HT1080 (cell line): ENCODE measurements around the gene LMOD2. TPM values are rescaled to one million over a fixed set of nuclear protein-coding genes. Genes with fewer than 3 reads are reported as not detected.
A peak's percentile ranks its signal among the peaks of the same experiment; 100 is the strongest.
"Not testable (repeated sequence)": the region's sequence is repeated elsewhere in the genome, so short reads cannot be mapped to it uniquely, and the experiment has no call there.

ENCODE experiments used
- DNase-seq: peaks from one replicate; pipeline ENCODE4 v3.0.0-alpha.2; 2015; ENCODE audit warnings: low read depth
- polyA plus RNA-seq, 2 experiments: library from polyadenylated mRNA; depleted of rRNA; stranded (reverse); fragments of >200 nt; gene quantifications; 2 replicates each; pipeline ENCODE4 v1.2.3, GENCODE V29; 2015
- total RNA-seq: library from RNA; depleted of rRNA; stranded (reverse); fragments of >200 nt; shearing (Covaris generic); gene quantifications from 2 replicates; pipeline ENCODE4 v1.2.3, GENCODE V29; 2014; rRNA removed

LMOD2 gene, protein sequence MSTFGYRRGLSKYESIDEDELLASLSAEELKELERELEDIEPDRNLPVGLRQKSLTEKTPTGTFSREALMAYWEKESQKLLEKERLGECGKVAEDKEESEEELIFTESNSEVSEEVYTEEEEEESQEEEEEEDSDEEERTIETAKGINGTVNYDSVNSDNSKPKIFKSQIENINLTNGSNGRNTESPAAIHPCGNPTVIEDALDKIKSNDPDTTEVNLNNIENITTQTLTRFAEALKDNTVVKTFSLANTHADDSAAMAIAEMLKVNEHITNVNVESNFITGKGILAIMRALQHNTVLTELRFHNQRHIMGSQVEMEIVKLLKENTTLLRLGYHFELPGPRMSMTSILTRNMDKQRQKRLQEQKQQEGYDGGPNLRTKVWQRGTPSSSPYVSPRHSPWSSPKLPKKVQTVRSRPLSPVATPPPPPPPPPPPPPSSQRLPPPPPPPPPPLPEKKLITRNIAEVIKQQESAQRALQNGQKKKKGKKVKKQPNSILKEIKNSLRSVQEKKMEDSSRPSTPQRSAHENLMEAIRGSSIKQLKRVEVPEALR
- total RNA-seq, result not detected in 2 replicates
- 0.15 TPM in 1 of 2 replicates, not detected in the other for polyA plus RNA-seq (2015; cell fraction: cytosol; rRNA removed)
- 0.05 TPM in 1 of 2 replicates, not detected in the other for polyA plus RNA-seq (2015; cell fraction: nucleus; rRNA removed)

DNA sequence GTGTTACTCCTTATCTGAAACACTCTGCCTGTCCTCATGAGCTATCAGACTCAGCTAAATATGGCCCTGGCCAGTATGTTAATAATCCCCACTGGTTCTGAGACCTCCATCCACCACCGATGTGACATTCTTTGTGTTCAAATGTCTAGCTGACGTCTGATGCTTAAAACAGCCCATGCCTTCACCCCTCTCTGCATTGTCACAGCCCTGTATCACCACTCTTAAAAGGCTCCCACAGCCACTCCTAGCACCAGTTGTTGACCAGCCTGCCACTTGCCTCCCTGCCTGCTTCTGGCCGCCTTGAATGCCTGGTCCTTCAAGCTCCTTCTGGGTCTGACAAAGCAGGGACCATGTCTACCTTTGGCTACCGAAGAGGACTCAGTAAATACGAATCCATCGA lies at the start of gene LMOD2:
LMOD2 (plus strand) TSS at position 253 of the 400 bp plus-strand sequence; CDS start at position 351, 98 bp downstream.
- DNase-seq, result no peak

DNA sequence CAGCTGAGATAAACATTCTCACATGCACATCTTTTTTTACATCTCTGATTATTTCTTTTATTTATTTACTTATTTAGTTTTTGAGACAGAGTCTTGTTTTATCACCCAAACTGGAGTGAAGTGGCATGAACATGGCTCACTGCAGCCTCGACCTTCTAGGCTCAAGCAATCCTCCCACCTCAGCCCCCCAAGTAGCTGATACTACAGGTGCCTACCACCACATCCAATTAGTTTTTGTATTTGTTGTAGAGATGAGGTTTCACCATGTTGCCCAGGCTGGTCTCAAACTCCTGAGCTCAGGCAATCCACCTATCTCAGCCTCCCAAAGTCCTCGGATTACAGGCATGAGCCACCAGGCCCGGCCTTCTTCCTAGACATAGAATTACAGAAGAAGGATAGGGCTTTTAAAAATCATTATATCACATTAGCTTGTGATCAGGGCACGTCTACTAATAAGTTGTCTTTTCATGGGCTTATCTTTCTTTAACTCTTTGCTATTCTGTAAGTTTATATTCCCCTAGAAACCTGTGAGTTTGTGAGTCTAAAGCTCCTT lies 48.2 kb upstream of the LMOD2 start:
- DNase-seq, result no peak

DNA sequence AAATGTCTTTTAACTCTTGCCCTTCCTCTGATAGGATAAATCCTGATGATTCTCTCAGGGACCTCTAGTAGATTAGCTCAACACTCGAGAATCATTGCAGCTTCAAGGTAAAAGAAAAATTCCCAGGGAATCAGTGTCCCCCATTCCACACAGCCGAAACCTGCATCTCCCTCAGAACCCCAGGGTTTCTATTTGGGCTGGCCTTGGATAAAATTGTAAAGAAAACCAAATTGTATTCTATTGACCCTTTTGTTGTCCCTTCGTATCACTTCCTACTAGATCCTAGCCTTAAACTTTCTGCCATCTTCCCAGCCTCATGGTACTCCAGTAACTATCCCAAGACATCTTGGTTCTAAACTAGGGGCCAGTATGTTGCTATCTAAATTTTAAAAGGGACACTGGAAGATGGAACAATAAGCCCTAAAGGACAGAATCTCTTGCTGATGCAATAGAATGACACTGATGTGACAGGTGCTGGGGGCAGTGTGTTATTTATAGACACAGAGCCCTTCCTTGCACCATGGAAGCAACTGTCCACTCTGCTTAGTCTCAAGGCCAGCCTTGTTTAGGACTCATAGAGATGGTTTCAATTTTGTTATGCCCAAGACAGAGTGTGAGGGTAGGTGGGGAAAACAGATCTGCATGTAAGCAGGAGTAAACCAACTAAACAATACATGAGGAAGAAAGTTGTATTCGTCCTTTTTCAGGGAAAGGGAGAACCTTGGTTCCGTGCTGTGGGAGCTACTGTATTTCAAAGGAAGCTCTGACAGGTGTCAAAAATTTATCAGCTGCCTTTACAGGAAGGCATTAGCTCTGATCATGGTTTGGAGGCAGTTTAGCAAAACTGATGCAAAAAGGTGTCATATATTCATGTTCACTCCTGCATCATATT lies 46.4 kb upstream of the LMOD2 start:
- DNase-seq, result no peak

DNA sequence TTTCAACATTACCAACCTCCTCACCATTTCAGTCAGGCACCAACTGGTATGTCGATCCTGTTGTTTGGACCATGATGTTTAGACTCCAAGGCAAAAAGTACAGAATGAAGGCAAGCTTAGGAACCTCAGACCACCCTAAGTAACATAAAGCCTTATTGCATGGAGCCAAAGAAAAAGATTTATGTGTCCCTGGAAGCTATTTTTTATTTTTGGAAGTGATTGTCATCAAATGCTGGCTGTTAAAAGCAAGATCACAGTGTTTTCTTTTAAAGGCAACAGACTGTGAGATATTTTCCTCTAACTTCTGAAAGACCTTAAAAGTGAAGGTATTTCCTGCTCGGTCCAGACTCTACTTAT lies 45.8 kb upstream of the LMOD2 start:
- no peak for DNase-seq

DNA sequence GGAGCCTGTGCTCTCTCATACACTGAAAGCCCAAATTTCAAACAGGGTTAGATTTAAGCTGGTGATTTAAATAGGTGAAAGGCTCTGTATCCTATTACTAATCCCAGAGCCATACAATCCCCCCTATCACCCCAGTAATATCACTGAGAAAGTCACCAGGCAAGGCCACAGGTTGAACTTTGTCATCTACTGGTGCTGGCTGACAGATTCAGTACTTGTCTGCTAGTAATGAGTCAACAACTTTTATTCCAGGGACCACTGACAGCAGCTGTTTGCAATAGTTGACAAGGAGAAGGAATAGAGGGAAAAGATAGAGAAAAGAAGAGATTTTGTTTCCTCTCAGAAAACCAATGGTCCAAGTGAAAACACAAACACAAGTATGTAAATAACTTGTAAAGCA lies 43.6 kb upstream of the LMOD2 start:
- no peak for DNase-seq

DNA sequence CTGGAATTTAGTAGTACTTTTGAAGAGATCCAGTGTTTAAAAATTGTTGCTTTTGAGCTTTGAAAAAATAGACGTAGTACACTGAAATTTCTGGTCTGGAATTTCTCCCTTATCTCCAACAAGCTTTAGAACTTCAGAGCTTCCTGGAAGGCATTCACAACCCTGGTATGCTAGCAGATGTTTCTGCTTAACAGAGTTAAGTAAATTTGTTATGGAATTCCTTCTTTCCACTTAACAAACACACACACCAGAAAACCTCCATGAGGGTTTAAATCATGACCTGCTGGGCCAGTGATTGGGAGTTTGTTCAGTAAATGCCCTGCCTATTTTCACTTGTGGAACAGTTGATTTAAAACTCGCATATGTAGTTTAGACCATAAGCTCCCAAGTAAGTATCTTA lies 40.3 kb upstream of the LMOD2 start:
- no peak for DNase-seq

DNA sequence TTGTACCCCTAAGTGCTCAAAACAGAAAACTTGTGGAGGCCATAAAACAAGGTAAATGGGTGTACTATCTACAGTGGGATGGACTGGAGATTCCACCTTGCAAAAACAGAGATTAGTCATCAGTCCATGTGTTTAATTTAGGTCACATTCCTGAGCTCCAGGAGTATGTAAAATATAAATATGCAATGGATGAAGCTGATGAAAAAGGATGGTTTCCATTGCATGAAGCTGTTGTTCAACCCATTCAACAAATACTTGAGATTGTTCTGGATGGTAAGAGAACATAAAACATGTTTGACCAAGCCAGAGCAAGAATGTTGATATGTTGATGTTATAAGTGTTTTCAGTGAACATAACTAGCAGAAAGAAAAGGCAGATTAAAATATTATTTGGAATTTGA lies 39.4 kb upstream of the LMOD2 start:
- DNase-seq, result no peak

DNA sequence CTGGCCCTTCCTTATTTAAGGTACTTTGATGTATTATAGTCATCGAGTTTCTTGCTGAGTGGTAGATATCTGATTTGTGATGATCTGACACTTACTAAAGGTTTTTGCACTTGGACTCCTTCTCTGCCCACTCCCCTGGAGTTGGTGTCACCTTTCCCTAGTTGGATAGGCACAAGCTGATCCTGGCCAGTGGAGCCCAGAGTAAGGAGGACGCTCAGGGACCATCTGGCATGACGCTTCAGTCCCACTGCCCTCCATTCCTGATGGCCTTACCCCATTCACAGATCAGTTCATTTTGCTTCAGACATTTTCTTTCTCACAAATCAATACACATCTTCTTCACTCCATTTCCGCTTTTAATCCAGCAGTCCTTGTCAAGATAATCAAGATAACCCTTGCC lies 34.0 kb upstream of the LMOD2 start:
- no peak for DNase-seq

DNA sequence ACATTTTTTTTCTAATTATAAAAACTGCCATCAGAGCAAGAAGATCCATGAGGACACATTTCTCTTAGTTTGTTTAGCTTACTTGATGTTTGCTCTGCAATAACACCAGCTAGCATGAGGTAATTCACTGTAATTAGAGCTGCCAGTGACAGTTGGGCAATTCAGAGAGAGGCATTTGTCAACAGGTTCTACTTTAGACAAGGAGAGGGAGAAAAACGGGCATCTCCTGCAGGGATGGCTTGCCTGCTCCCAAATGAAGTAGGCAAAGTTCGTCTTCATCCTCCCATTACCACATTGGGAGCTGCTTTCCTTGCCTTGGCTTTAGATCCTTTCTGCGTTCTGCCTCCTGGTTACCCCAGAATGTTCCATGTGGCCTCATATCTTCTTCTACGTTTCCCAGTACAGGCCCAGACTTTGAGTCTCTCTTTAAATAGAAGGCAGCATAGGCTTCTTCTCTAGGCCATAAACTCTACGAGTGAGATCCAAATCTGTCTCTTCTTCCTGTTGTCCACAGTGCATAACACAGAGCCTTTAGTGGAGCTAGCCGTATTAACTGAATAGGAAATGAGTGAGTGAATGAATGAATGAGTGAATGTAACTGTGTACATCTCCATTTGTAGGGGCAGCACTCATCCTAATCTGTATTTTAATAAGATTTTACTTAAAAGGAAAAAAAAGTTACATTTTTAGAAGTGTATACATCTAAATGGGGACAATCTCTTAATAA lies 32.8 kb upstream of the LMOD2 start:
- DNase-seq, result no peak

DNA sequence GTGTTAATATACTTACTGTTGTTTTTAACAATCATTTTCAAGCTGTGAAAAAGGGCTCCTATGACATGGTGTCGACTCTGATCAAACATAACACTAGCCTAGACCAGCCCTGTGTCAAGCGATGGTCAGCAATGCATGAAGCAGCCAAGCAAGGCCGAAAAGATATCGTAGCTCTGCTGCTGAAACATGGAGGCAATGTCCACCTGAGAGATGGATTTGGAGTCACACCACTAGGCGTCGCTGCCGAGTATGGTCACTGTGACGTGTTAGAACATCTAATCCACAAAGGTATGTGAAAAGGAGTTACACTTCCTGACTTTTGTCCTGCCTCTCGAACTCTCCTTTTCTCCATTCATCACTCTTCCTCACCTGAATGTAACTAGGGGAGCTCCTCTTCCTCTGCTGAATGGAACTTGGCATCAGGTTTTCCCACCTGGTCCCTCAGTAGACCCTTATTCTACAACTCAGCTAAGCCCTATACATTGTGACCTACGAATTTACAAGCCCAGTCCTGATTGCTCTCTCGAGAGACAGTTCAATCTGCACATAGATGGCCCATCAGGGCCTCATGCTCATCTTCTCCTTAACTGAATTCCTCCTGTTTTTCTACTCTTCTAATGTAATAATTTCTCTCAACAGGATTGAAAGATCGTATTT lies 31.0 kb upstream of the LMOD2 start:
- peak; percentile 46 for DNase-seq

DNA sequence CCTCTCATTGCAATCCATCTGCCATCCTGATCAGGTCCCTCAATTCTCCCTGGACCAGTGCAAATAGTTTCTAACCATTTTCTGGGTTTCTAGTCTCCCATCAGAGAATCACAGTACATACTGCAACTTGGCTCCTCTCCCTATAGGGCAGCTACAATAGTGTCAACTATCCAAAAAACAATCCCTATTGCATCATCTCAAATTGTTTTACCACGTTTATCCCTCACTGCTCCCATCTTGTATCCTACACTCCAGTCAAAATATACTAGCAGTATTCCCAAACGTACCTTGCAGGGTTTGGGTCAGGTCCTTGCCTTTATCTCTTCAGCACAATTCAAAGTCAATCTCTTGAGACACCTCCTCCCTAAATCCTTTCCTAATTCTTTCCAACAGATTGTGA lies 30.4 kb upstream of the LMOD2 start:
- DNase-seq, result no peak

DNA sequence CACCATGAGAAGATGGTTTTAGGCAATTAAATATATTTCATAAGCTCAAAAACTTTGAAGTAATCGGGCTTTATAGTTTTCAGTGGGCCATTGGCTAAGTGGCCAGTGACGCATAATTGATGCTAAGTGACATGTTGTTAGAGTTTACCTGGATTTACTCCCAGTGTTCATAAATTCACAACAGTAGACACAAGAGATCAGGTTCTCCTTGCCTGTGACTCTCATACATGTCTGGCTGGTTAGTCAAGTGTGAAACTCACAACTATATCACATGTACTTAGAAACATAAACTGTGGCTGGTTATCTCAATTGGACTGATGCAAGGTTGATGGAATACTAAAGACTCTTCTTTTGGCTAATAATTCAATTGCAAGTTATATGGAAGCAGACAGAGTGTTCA lies 27.8 kb upstream of the LMOD2 start:
- no peak for DNase-seq

DNA sequence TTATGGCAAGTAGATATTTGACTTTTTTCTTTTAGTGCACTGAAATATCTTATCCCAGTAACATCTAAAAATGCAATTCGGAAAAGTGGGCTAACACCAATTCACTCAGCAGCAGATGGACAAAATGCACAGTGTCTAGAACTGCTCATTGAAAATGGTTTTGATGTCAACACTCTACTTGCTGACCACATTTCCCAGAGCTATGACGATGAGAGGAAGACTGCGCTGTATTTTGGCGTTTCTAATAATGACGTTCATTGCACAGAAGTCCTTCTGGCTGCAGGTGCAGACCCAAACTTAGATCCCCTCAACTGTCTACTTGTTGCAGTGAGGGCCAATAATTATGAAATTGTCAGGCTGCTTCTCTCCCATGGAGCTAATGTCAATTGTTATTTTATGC lies 26.8 kb upstream of the LMOD2 start:
- DNase-seq, result no peak

DNA sequence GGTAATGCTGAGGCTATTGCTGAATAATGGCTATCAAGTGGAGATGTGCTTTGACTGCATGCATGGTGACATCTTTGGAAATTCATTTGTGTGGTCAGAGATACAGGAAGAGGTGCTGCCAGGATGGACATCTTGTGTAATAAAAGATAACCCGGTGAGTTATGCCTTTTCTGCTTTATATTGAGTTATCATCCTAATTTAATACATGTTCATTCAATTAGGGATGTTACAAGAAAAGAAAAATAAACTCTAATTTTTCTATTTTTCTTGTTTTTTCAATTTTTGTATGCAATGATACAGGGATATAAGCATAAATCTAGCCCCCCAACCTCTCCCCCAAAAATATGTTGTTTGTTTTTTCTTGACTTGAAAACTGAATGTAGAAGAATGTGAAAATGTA lies 26.4 kb upstream of the LMOD2 start:
- DNase-seq, result no peak

DNA sequence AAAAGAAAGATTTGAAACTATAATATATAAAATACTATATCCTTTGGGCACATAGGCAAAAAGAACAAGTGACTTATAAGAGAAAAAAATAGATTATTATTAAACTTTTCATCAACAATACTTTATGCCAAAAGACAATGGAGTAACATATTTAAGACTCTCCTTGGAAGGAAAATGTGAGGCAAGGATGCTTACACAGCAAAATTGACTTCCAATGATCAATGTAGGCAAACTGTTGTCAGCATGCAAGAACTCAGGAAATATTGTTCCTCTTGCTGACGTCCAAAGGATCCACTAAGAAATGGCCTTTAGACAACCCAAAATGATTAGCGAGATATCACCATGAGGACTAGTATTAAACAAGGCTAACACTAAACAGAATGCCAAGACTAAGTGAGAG lies 22.9 kb upstream of the LMOD2 start:
- DNase-seq, result no peak

DNA sequence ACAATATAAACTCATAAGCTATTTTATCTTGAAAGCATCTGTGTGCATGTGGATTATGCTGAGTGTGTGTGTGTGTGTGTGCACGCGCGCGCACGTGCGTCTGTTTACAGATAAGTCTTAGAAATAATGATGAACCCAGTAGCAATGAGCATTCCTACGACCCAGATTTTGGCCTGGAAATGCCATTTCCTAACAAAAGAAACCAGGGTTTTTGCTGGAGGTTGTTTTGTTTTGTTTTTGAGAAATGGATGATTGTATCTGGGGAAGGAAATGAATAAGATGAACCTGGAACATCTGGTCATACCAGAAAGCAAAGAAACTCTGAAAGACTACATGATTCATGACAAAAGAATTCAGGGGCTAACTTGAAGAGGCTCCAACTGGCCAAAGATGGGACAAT lies 22.1 kb upstream of the LMOD2 start:
- peak; percentile 94 for DNase-seq

DNA sequence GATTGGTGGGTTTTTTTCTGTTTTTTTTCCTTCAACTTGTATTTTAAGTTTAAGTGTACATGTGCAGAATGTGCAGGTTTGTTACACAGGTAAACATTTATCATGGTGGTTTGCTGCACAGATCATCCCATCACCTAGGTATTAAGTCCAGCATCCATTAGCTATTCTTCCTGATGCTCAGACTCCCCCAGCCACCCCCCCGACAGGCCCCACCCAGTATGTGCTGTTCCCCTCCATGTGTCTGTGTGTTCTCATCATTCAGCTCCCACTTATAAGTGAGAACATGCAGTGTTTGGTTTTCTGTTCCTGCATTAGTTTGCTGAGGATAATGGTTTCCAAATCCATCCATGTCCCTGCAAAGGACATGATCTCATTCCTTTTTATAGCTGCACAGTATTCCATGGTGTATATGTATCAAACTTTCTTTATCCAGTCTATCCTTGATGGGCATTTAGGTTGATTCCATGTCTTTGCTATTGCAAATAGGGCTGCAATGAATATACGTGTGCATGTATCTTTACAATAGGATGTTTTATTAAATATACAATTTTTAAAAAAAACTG lies 21.6 kb upstream of the LMOD2 start:
- not testable (repeated sequence) for DNase-seq

DNA sequence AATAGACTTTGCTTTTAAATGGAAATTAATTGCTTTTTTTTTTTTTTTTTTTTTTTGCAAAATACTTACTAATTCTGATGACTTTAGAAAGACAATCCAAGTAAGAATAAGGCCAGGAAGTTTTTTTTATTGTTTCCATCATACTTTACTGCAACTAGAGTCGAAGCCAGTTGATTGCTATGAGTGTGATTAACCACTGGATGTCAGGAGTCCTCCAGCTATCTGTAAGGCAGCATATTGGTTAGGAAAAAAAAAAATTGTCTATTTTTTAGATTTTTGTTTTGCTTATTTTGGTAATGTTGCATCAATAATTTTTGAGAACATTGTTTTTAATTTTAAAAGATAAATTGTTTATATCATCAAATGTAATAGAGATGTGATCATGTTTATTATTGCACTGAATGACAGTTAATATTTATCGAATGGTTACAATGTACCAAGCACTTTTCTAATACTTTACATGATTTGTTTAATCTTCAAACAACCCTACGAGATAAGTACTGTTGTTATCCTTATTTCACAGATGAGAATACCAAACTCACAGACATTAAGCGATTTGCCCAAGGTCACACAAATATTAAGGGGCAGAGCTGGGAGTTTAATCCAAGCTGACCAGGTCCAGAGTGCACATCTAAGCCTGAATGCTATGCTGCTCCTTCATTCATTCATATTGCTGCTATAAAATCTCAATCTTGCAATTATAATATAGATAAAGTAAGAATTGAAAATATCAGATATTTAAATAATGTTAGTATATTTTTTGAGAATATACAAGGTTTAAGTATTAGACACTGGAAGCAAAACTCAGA lies 19.9 kb upstream of the LMOD2 start:
- peak; percentile 36 for DNase-seq

DNA sequence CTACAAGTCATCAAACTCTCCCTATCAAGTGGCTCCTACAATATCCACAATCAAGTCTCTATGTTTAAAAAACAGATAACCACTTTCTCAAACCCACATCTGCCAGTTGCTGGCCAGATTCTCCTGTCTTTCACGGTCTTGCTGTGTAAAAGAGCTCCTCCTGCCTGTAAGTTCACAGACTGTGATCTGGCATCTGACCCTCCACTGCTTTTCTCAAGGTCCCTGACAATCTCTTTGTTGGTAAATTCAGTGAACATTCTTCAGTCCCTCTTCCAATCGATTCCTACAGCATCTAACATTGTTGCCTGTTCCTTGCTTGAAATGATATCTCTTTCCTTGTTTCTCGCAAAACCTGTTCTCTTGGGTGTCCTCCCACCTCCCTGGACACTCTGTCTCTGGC lies 18.5 kb upstream of the LMOD2 start:
- DNase-seq, result no peak
